ENCODE data around the gene TRABD.
A peak's percentile ranks its signal among the peaks of the same experiment; 100 is the strongest.
"Not testable (repeated sequence)": the region's sequence is repeated elsewhere in the genome, so short reads cannot be mapped to it uniquely, and the experiment has no call there.

Gene TRABD, protein sequence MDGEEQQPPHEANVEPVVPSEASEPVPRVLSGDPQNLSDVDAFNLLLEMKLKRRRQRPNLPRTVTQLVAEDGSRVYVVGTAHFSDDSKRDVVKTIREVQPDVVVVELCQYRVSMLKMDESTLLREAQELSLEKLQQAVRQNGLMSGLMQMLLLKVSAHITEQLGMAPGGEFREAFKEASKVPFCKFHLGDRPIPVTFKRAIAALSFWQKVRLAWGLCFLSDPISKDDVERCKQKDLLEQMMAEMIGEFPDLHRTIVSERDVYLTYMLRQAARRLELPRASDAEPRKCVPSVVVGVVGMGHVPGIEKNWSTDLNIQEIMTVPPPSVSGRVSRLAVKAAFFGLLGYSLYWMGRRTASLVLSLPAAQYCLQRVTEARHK

GRCh38 chr22:50185375-50186087 lies at the start of gene TRABD:
Gene TRABD (plus strand): TSS chr22:50185913. CDS start chr22:50193061, 7,148 bp downstream.
- peak; percentile 91 for DNase-seq
- H3K9me3 Mint-ChIP-seq: no peaks in the 10 kb centered on the region
- peaks cover 4% of the 10 kb centered on the region for H3K36me3 Mint-ChIP-seq (ENCODE audit: low read depth)
- H3K4me3 Mint-ChIP-seq: peak within 1 kb of the TSS; percentile 95
- peaks cover 36% of the 10 kb centered on the region for H3K4me1 Mint-ChIP-seq
- peak within 1 kb of the TSS; percentile 96 for H3K27ac Mint-ChIP-seq
- no peaks in the 10 kb centered on the region for H3K27me3 Mint-ChIP-seq
- ATAC-seq: peak; percentile 75

GRCh38 chr22:50136581-50137015 lies 49.1 kb upstream of the TRABD start:
- no peak overlapping the region for H3K27ac Mint-ChIP-seq
- peaks cover 13% of the 10 kb centered on the region for H3K27me3 Mint-ChIP-seq
- no peak overlapping the region for H3K4me3 Mint-ChIP-seq
- H3K9me3 Mint-ChIP-seq: no peaks in the 10 kb centered on the region
- DNase-seq (no peak), ATAC-seq (no peak)
- H3K4me1 Mint-ChIP-seq: no peaks in the 10 kb centered on the region
- no peaks in the 10 kb centered on the region for H3K36me3 Mint-ChIP-seq (ENCODE audit: low read depth)

- not testable (repeated sequence) for H3K27ac Mint-ChIP-seq; H3K4me1 Mint-ChIP-seq; H3K4me3 Mint-ChIP-seq; H3K9me3 Mint-ChIP-seq; DNase-seq; H3K36me3 Mint-ChIP-seq (ENCODE audit: low read depth); ATAC-seq
- peaks cover 12% of the 10 kb centered on the region for H3K27me3 Mint-ChIP-seq
Measured at GRCh38 chr22:50137277-50137676, 48.4 kb upstream of the TRABD start.

GRCh38 chr22:50138041-50138440 lies 47.7 kb upstream of the TRABD start:
- no peak overlapping the region for H3K27ac Mint-ChIP-seq
- no peaks in the 10 kb centered on the region for H3K4me1 Mint-ChIP-seq
- DNase-seq (no peak), ATAC-seq (no peak)
- H3K9me3 Mint-ChIP-seq: no peaks in the 10 kb centered on the region
- no peak overlapping the region for H3K4me3 Mint-ChIP-seq
- H3K36me3 Mint-ChIP-seq (ENCODE audit: low read depth): no peaks in the 10 kb centered on the region
- H3K27me3 Mint-ChIP-seq: peaks cover 13% of the 10 kb centered on the region

GRCh38 chr22:50138988-50139387 lies 46.7 kb upstream of the TRABD start:
- H3K4me3 Mint-ChIP-seq: no peak overlapping the region
- H3K27me3 Mint-ChIP-seq: peaks cover 10% of the 10 kb centered on the region

DNA sequence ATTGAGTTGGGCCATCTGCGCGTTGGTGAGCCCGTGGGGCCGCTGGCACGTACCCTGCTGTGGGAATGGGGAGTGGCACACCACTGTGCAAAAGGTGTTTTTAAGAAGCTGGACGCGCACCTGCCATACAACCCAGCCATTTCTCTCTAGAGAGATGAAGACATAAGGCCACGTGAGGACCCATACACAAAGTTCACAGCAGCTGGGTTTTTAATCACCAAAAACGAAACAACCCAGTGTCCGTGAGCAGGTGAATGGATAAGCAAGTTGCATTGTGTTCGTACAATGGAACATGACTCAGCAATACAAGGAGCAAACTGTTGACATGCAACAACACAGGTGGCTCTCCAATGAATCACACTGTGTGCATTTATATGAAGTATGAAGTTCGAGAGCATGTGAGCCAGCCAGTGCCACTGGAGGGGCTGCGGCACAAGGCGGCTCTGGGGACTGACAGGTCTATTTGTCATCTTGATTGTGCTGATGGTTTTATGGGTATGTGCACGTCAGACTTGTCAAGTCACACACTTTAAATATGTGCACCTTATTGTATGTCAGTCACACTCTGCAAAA lies 45.8 kb upstream of the TRABD start:
- Mint-ChIP-seq H3K4me3 (no peak overlapping the region), H3K36me3 (ENCODE audit: low read depth) (no peaks in the 10 kb centered on the region), H3K9me3 (no peaks in the 10 kb centered on the region), H3K27ac (no peak overlapping the region), H3K27me3 (peaks cover 10% of the 10 kb centered on the region), H3K4me1 (no peaks in the 10 kb centered on the region)
- DNase-seq (no peak), ATAC-seq (no peak)

More at GRCh38 chr22:50138988-50139387, 46.7 kb upstream of the TRABD start:
- H3K9me3 Mint-ChIP-seq: no peaks in the 10 kb centered on the region
- H3K27ac Mint-ChIP-seq: no peak overlapping the region
- no peaks in the 10 kb centered on the region for H3K36me3 Mint-ChIP-seq (ENCODE audit: low read depth)
- H3K4me1 Mint-ChIP-seq: no peaks in the 10 kb centered on the region
- no peak for ATAC-seq
- DNase-seq: no peak

DNA sequence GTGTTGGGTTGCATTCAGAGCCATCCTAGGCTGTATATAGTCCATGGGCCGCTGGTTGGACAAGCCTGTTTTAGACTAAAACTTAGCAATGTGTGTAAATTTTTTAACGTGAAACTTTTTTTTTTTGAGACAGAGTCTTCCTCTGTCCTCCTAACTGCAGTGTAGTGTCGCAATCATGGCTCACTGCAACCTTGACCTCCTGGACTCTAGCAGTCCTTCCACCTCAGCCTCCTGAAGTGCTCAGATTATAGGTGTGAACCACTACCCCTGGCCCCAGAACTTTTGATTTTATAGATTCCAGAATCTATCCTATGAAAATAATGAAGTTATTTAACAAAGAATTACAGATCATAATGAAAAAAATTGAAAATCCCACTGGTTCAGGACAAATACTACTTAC lies 45.1 kb upstream of the TRABD start:
- H3K27me3 Mint-ChIP-seq: peaks cover 10% of the 10 kb centered on the region
- H3K4me3 Mint-ChIP-seq: no peak overlapping the region
- DNase-seq (no peak), ATAC-seq (no peak)
- no peaks in the 10 kb centered on the region for H3K36me3 Mint-ChIP-seq (ENCODE audit: low read depth)
- H3K4me1 Mint-ChIP-seq: no peaks in the 10 kb centered on the region
- no peaks in the 10 kb centered on the region for H3K9me3 Mint-ChIP-seq
- H3K27ac Mint-ChIP-seq: no peak overlapping the region

- H3K4me3 Mint-ChIP-seq: no peak overlapping the region
- ATAC-seq: no peak
- no peaks in the 10 kb centered on the region for H3K4me1 Mint-ChIP-seq
- H3K9me3 Mint-ChIP-seq: no peaks in the 10 kb centered on the region
- H3K27ac Mint-ChIP-seq: no peak overlapping the region
- no peaks in the 10 kb centered on the region for H3K36me3 Mint-ChIP-seq (ENCODE audit: low read depth)
- no peak for DNase-seq
- H3K27me3 Mint-ChIP-seq: peaks cover 8% of the 10 kb centered on the region
Measured at GRCh38 chr22:50141462-50141861, 44.3 kb upstream of the TRABD start.

GRCh38 chr22:50141891-50142363 lies 43.8 kb upstream of the TRABD start:
- Mint-ChIP-seq H3K27ac (no peak overlapping the region), H3K36me3 (ENCODE audit: low read depth) (no peaks in the 10 kb centered on the region), H3K9me3 (no peaks in the 10 kb centered on the region), H3K27me3 (peaks cover 8% of the 10 kb centered on the region), H3K4me3 (no peak overlapping the region), H3K4me1 (no peaks in the 10 kb centered on the region)
- no peak for ATAC-seq
- DNase-seq: no peak

- Mint-ChIP-seq H3K27me3 (peaks cover 8% of the 10 kb centered on the region), H3K4me1 (no peaks in the 10 kb centered on the region), H3K36me3 (ENCODE audit: low read depth) (no peaks in the 10 kb centered on the region), H3K27ac (no peak overlapping the region), H3K9me3 (no peaks in the 10 kb centered on the region), H3K4me3 (no peak overlapping the region)
- DNase-seq (no peak), ATAC-seq (no peak)
Measured at GRCh38 chr22:50143096-50143495, 42.6 kb upstream of the TRABD start.

- no peaks in the 10 kb centered on the region for H3K4me1 Mint-ChIP-seq
- no peaks in the 10 kb centered on the region for H3K9me3 Mint-ChIP-seq
- no peak for ATAC-seq
Measured at GRCh38 chr22:50144005-50144614, 41.6 kb upstream of the TRABD start.

GRCh38 chr22:50145721-50146438 lies 39.8 kb upstream of the TRABD start:
- ATAC-seq (no peak), DNase-seq (no peak)
- Mint-ChIP-seq H3K27me3 (peaks cover 4% of the 10 kb centered on the region), H3K9me3 (no peaks in the 10 kb centered on the region), H3K27ac (no peak overlapping the region), H3K4me1 (no peaks in the 10 kb centered on the region), H3K36me3 (ENCODE audit: low read depth) (no peaks in the 10 kb centered on the region), H3K4me3 (no peak overlapping the region)

More at GRCh38 chr22:50144005-50144614, 41.6 kb upstream of the TRABD start:
- Mint-ChIP-seq H3K36me3 (ENCODE audit: low read depth) (no peaks in the 10 kb centered on the region), H3K4me3 (no peak overlapping the region), H3K27me3 (peaks cover 6% of the 10 kb centered on the region), H3K27ac (no peak overlapping the region)
- DNase-seq: no peak

GRCh38 chr22:50146439-50147238 lies 39.1 kb upstream of the TRABD start:
- Mint-ChIP-seq H3K27ac (no peak overlapping the region), H3K9me3 (no peaks in the 10 kb centered on the region), H3K36me3 (ENCODE audit: low read depth) (no peaks in the 10 kb centered on the region), H3K4me1 (no peaks in the 10 kb centered on the region), H3K27me3 (peaks cover 4% of the 10 kb centered on the region), H3K4me3 (no peak overlapping the region)
- no peak for ATAC-seq
- DNase-seq: no peak
